ENCODE measurements around the gene PRSS53.

PRSS53 gene

DNA sequence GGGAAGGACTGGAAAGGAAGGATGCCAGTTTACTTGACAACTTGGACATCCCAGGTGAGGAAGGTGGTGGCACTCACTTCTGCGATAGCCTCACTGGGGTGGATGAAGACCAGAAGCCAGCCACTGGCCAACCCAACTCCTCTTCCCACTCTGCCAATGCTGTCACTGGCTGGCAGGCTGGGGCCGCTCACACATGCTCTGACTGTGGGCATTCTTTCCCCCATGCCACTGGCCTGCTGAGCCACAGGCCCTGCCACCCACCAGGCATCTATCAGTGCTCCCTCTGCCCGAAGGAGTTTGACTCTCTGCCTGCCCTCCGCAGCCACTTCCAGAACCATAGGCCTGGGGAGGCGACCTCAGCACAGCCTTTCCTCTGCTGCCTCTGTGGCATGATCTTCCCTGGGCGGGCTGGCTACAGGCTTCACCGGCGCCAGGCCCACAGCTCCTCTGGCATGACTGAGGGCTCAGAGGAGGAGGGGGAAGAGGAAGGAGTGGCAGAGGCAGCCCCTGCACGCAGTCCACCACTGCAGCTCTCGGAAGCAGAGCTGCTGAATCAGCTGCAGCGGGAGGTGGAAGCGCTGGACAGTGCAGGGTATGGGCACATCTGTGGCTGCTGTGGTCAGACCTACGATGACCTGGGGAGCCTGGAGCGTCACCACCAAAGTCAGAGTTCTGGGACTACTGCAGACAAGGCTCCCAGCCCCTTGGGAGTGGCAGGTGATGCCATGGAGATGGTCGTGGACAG lies 10.0 kb downstream of the PRSS53 start:
- DNase-seq (no peak), ATAC-seq (no peak)

DNA sequence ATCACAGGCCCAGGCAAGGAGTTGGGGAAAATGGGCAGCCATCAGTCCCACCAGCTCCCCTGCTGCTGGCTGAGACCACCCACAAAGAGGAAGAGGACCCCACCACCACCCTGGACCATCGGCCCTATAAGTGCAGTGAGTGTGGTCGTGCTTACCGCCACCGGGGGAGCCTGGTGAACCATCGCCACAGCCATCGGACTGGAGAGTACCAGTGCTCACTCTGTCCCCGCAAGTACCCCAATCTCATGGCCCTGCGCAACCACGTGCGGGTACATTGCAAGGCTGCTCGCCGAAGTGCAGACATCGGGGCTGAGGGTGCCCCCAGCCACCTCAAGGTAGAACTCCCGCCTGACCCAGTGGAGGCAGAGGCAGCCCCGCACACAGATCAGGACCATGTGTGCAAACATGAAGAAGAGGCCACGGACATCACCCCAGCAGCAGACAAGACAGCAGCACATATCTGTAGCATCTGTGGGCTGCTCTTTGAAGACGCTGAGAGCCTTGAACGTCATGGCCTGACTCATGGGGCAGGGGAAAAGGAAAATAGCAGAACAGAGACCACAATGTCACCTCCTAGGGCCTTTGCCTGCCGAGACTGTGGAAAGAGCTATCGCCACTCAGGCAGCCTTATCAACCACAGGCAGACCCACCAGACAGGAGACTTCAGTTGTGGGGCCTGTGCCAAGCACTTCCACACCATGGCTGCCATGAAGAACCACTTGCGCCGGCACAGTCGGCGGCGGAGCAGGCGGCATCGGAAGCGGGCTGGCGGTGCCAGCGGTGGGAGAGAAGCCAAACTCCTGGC lies 10.9 kb downstream of the PRSS53 start:
- no peak for ATAC-seq
- DNase-seq = no peak

DNA sequence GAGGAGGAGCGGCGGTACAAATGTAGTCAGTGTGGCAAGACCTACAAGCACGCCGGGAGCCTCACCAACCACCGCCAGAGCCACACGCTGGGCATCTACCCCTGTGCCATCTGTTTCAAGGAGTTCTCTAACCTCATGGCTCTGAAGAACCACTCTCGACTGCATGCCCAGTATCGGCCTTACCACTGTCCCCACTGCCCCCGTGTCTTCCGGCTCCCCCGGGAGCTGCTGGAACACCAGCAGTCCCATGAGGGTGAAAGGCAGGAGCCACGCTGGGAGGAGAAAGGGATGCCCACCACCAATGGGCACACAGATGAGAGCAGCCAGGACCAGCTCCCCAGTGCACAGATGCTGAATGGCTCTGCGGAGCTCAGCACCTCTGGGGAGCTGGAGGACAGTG lies 11.7 kb downstream of the PRSS53 start:
- DNase-seq = no peak
- no peak for ATAC-seq

DNA sequence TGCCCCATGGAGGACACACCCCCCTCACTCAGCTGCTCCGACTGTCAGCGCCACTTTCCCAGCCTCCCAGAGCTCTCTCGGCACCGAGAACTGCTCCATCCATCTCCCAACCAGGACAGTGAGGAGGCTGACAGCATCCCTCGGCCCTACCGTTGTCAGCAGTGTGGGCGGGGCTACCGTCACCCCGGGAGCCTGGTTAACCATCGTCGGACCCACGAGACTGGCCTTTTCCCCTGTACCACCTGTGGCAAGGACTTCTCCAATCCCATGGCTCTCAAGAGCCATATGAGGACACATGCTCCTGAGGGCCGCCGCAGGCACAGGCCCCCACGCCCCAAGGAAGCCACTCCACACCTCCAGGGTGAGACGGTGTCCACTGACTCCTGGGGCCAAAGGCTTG lies 12.4 kb downstream of the PRSS53 start:
- DNase-seq (no peak), ATAC-seq (no peak)

DNA sequence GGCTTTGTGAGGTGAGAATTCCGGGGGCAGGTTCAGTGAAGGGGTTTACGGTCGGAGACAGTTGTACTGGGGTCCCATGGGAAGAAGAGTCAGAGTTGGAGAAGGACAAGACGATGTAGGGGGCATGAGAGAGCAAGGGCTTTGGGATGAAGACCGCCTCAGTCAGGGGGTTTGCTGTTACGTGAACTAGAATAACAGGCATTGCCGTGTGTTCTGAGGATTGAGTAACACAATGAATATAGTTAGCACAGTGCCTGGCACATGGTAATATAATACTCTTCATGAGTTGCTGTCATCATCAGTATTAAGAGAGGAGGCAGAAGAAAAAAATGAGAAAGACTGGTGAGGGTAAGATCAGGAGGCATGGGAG lies 13.9 kb downstream of the PRSS53 start:
- ATAC-seq (no peak), DNase-seq (no peak)

DNA sequence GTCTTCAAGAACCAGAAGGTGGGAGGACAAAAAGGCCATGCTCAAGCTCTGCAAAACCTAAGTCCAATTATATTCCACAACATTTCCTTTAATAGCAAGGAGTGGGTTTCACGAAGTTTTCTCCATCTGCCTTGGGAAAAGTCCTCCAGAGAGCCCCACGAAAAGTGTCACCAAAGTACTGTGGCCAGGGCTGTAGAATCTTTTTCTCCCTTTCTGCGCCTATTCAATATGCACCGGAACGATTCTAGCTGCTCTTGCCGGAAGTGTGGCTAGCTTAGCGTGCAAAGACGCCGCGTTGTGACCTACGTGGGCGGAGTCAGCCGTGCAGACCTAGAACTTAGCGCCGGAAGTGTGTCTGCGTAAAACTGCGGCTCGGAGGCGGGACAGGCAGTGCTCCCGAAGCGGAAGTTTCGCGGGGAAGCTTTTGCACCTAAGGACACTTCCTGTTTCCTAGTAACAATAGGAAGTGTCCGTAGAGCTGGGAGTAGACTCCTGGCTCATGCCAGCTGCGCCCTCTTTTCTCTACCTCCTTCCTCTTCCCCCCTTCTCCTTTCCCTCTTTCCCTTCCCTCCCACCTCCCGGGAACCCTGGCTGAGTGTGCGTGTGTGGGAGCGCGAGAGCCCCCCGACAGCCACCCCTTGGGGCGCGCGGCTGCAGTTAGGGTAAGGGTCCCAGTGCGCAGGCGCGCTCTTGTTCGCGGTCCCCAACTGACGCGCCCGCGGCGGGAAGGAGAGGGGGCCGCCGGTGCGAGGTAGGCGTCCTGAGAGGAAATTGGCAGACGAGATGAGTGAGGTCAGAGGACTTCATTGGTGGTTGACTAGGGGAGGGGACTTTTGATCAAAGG lies 14.6 kb downstream of the PRSS53 start, which contains the start of the genes ZNF646 and ZNF668:
Gene ZNF646, plus strand, starts transcription at position 453 of the 844 bp plus-strand sequence. CDS start 1,903 bp downstream, outside the sequence.
Gene ZNF668, minus strand, starts transcription at position 271 of the 844 bp plus-strand sequence. CDS start 9,781 bp downstream, outside the sequence.
- peak; percentile 97 for DNase-seq
- peak; percentile 81 for ATAC-seq

DNA sequence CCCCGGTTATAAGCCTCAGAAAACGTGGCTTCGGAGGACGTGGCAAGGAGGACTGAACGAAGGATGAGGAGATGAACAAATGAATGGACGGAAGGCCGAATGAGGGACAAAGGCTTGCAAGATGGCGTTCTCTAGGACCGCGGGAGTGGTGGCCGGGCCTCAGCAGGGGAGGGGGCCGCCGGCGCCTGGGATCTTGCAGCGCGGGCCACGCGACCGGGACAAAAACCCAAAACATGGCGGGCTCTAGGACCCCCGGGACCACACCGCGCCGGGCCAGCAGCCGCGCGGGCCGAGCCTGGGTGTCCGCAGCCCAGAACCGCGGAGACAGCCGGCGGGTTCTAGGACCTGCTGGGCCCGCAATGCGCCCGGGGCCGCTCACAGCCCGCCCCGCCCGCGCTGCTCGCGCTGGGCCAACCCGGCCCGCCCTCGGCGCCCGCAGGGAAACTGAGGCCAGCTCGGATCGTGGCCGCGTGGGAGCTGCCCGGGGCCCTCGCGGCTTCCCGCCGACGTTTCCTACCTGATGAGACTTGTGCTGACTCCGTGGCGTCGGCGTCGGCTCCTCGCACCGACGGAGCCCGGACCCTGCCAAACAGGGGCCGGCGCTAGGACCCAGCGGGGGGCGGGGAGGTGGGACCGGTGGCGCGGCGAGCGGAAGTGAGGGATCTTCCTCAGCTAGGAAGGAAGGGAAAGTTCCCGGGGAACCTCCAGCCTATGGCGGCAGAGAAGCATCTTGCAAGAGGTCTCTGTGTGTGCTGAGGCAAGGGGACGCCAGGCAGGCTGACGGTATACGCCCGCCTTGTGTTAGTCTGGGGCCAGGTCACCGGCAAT lies 15.4 kb downstream of the PRSS53 start:
- ATAC-seq (peak; percentile 61), DNase-seq (peak; percentile 95)

DNA sequence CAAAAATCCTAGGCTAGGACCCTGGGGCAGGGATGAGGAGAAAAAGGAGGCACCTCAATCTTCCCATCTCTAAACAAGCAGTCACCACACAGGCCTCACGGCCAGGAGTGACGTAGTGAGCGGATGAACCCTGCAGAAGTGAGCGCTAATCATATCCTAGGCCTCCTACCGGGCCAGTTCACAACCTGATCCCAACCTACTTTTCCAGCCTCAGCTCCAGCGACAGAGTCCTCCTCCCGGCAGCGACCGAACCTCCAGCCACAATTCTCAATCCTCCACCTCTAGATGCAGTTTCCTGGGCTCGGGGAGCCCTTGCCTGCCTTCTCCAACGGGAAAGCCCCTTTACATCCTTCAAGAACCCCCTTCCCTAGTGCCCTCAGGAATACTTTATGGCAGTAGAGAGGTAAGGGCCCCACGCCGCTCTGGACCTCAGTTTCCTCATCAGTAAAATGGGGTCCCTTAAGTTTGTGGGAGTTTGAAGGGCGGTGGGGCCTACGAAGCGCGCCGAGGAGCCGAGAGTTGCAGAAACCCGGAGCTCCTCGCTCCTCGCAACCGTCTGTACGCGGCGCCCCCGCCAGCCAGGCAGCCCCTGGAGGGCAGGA lies 16.1 kb downstream of the PRSS53 start:
- DNase-seq = peak; percentile 37
- ATAC-seq = no peak

DNA sequence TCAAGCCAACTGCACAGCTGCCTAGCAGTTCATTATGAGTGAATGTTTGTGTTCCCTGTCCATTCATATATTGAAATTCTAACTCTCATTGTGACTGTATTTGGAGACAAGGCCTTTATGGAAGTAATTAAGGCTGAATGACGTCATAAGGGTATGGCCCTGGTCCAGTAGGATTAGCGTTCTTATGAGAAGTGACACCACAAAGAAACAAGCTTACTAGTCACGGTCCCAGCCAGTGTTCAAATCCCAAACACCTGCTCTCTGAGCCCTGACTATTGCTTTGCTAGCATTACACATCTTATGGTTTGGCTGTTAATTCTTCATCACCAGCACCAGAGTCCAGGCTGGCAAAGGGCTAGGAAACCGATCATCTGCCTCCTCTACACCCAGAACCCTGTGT lies 16.9 kb downstream of the PRSS53 start:
- DNase-seq (no peak), ATAC-seq (no peak)

DNA sequence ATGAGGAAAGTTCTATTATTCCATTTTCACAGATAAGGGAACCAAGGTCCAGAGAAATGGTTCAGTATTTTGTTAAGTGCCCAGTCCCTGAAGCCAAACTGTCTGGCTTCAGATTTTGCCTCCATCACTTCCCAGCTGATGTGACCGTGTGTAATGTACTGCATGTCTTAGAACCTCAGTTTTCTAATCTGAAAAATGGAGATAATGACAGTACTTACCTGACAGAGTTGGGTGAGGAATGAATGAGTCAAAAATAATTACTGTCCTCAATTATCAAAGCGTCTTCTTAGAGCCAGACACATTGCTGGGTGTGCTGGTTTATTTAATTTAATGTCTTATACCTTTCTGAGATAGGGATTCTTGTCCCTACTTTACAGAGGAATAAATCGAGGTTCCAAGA lies 21.4 kb downstream of the PRSS53 start:
- DNase-seq (no peak), ATAC-seq (no peak)

DNA sequence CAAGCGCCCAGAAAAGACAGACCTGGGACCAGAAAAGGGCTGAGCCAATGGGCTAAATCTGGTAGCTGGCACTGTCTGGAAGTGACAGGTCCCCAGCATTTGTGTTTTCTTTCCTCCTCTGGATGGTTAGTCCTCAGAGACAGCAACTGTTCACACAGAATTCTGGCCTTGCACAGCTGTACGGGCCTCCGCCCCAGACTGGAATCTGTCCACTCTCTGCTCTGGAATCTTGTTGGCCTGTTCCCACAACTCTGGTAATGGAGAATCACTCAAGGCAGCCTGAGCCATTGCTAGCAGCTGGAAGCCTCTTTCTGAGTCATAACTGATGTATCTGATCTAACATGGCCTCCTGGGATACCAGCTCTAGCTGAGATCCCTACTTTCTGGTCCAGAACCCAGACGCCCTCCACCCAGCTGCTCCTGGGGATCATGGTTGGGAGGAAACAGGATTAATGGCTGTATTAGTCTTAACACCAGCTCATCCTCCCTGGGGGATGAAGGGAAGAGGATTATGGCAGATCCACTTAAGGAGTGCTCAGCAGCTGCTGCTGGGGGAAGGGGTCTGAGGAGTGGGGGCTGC lies 23.8 kb downstream of the PRSS53 start:
- DNase-seq = no peak

DNA sequence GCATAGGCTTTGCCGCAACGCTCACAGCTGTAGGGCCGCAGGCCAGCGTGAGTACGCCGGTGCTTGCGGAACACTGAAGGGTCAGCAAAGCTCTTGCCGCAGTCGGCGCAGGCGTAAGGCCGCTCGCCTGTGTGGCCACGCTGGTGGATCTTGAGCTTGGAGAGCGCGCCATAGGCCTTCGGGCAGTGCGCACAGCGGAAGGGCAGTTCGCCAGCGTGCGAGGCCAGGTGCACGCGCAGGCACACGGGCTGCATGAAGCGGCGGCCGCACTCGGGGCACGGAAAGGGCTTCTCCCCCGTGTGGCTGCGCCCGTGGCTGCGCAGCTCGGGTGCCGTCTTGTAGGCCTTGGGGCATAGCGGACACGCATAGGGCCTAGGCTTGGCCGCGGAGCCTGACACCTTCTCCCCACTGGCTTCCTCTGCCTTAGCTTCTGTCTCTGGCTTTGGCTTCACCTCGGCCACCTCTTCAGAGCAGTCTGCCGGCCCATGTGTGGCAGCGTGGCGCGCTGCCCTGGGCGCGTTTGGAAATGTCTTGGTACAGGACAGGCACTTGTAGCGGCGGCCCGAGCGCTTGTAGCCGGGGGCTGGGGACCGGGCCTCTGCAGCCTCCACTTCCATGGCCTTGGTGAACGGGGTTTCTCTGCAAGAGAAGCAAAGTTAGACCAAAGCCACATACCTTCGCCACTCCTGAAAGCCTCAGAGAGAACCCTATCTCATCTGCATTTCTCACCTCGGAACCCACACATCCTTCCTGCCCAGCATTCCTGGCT lies 24.7 kb downstream of the PRSS53 start:
- ATAC-seq = peak; percentile 28
- no peak for DNase-seq

More for the DNA sequence above, 23.8 kb downstream of the PRSS53 start:
- ATAC-seq = no peak

DNA sequence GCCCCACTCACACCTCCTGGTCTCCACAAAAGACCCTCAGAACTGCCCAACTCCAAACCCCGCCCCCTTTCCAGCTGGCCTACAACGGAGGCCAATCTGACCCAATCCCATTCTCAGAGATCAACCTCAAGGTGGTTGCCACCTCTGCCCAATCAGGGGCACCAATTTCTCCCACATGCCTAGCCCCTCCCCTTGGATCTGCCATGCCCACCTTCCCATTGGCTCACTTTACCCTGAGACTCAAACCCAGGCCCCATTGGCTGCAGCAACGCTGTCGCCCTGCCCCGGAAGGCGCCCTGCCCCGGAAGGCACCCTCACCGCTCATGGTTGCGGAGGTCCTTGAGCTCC lies 25.3 kb downstream of the PRSS53 start:
- DNase-seq = no peak
- ATAC-seq = no peak

DNA sequence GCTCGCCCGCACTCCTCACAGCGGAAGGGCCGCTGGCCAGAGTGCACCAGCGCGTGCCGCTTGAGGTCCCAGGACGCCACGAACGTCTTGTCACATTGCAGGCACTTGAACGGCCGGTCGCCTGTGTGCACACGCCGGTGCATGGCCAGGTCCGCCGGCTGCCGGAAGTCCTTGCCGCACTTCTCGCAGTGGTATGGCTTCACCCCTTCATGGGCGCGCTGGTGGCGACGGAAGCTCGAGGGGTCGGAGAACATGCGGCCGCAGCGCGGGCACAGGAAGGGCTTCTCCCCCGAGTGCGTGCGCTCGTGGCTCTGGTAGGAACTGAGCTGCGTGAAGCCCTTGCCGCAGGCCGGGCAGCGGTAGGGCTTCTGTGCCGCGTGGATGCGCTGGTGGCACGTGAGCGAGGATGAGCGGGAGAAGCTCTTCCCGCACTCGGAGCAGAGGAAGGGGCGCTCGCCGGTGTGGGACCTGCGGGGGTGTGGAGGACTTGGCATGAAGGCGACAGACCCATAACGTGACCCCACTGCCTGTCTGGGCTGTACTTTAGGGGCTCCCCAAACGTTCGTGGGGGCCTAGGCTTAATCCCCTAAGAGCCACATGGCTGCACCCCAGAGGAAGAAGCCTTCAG lies 26.8 kb downstream of the PRSS53 start:
- no peak for ATAC-seq

DNA sequence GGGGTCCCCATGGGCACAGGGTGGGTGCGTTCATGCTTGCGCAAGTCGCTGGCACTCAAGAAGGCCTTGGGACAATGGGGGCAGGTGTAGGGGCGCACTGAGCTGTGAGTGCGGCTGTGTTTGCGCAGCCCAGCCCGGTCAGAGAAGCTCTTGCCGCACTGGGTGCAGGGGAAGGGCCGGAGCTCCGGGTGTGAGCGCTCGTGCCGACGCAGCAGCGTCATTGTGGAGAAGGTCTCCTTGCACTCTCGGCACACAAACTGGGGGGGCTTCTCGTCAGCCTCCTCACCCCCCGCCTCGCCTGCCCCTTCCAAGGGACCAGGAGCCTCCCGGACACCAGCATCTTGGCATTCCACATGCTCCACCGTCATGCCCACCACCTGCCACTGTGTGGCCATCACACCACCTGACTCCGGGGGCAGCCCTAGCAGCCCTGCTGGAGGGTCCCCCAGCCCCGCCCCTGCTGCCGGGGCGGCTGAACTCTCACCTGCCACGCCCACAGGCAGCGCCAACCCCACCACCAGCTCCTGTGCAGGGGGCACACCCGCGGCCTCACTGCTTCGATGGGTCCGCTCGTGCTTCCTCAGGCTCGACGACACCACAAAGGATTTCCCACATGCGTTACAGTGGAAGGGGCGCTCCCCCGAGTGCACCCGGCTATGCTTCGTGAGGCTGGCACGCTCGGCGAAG lies 27.5 kb downstream of the PRSS53 start:
- DNase-seq = no peak
- ATAC-seq = no peak

More for the DNA sequence above, 26.8 kb downstream of the PRSS53 start:
- no peak for DNase-seq

DNA sequence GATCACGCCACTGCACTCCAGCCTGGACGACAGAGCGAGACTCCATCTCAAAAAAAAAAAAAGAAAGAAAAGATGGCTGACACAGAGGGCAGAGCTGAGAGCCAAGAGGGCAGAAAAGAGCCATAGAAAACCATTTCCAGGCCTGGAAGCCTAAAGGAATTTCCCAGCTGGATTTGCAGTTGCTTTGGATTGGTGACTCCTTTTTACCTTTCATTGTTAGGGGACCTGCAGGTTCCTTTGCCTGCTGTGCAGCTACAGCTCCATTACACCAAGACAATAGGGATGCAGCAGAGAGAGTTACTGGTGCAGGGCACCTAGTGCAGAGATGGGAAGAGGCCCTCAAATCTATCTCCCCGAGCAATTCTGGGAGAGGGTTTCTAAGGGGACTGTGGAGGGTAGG lies 33.1 kb downstream of the PRSS53 start:
- DNase-seq (no peak), ATAC-seq (no peak)

DNA sequence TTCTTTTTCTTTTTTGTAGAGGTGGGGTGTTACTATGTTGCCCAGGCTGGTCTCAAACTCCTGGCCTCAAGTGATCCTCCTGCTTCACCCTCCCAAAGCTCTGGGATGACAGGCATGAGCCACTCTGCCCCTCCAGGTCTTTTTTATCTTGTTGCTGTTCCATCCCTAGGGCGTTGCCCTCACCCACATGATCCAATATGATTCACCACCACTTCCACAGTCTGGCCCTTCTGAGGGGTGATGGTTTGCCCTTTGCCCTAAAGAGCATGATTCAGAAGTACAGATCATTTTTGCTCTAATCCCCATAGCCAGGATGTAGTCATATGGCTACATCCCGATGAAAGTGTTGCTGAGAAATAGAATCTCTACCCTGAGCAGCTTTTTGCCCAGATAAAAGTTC lies 36.6 kb downstream of the PRSS53 start:
- ATAC-seq (peak; percentile 95), DNase-seq (peak; percentile 24)

DNA sequence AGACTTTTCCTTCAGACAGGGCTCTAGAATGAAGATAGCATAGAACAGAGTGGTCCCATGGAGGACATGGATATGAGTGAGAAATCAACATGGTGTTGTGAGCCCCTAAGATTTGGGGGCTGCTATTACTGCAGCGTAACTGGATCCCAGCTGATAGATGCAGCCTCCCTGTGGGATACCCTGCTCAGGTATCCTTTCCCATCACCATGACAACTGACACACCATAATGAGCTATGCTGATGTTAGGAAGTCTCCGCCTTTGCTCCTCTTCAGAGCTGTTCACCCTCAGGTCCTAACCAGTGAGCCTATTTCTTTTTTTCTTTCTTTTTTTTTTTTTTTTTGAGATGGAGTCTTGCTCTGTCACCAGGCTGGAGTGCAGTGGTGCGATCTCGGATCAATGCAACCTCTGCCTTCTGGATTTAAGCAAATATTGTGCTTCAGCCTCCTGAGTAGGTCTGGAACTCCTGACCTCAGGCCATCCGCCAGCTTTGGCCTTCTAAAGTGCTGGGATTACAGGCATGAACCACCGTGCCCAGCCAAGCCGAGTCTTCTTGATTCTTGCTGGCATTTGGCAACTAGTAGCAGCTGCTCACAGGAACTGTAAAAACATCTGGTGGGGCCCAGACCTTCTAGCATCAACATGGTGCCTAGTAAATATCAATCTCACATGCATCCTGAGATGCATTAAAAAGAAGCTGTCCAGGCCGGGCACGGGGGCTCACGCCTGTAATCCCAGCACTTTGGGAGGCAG lies 38.3 kb downstream of the PRSS53 start:
- no peak for DNase-seq
- no peak for ATAC-seq
